ENCODE measurements around the gene SLFN13. TPM values are rescaled to one million over a fixed set of nuclear protein-coding genes. Genes with fewer than 3 reads are reported as not detected.

SLFN13 gene
- total RNA-seq, 2 experiments from 2014 or later: not detected

DNA sequence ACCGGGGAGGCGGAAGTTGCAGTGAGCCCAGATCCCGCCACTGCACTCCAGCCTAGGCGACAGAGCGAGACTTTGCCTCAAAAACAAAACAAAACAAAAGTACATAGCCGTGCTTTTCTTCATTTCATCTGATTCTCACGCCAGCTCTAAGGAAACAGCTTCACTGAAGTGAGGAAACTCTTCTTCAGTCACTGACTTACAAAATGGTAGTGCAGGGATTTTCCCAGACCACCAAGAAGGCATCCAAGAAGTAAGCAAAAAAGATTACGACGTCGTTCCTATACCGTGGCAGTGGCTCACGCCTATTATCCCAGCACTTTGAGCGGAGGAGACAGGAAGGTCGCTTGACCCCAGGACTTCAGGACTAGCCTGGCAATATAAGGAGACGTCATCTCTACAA, 40.4 kb upstream of the SLFN13 start:
- no peak overlapping the region for H3K4me2 ChIP-seq (ENCODE audit: low read length)
- no TSS peak for BruUV-seq (replicated peaks)
- intact Hi-C loops (cut with micrococcal nuclease; ENCODE audit: unreplicated experiment): no loop called here
- H3K79me2 ChIP-seq (ENCODE audit: insufficient read depth, low read depth, low read length): no peaks in the 10 kb centered on the region
- no peaks in the 10 kb centered on the region for H3K9me2 ChIP-seq (ENCODE audit: insufficient read depth, low read length)
- no peak overlapping the region for H3K4me3 ChIP-seq (ENCODE audit: low read depth, low read length, poor library complexity, severe bottlenecking)
- POLR2A ChIA-PET: no interaction called here
- no peaks in the 10 kb centered on the region for H3K9me3 ChIP-seq (ENCODE audit: low read length)
- no peak overlapping the region for H3K27ac ChIP-seq (ENCODE audit: low read depth, low read length, poor library complexity, severe bottlenecking)
- H3K36me3 ChIP-seq (ENCODE audit: insufficient read depth, low read length): no peaks in the 10 kb centered on the region
- H3K4me1 ChIP-seq (ENCODE audit: insufficient read depth, low read length, poor library complexity, severe bottlenecking): no peaks in the 10 kb centered on the region
- no peak overlapping the region for H2AFZ ChIP-seq (ENCODE audit: low read length)
- H4K20me1 ChIP-seq (ENCODE audit: insufficient read depth, low read length): no peaks in the 10 kb centered on the region
- TF ChIP-seq EZH2phosphoT487 (IDR thresholded peaks at IDR 0.05; ENCODE audit: borderline replicate concordance, low read depth, low read length): no peak
- TF ChIP-seq, protein P1, sequence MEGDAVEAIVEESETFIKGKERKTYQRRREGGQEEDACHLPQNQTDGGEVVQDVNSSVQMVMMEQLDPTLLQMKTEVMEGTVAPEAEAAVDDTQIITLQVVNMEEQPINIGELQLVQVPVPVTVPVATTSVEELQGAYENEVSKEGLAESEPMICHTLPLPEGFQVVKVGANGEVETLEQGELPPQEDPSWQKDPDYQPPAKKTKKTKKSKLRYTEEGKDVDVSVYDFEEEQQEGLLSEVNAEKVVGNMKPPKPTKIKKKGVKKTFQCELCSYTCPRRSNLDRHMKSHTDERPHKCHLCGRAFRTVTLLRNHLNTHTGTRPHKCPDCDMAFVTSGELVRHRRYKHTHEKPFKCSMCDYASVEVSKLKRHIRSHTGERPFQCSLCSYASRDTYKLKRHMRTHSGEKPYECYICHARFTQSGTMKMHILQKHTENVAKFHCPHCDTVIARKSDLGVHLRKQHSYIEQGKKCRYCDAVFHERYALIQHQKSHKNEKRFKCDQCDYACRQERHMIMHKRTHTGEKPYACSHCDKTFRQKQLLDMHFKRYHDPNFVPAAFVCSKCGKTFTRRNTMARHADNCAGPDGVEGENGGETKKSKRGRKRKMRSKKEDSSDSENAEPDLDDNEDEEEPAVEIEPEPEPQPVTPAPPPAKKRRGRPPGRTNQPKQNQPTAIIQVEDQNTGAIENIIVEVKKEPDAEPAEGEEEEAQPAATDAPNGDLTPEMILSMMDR (conservative IDR thresholded peaks at IDR 0.05; ENCODE audit: low read length): no peak
- DNase-seq (ENCODE audit: low spot score): no peak
- CTCF ChIA-PET (ENCODE audit: unreplicated experiment): no interaction called here

DNA sequence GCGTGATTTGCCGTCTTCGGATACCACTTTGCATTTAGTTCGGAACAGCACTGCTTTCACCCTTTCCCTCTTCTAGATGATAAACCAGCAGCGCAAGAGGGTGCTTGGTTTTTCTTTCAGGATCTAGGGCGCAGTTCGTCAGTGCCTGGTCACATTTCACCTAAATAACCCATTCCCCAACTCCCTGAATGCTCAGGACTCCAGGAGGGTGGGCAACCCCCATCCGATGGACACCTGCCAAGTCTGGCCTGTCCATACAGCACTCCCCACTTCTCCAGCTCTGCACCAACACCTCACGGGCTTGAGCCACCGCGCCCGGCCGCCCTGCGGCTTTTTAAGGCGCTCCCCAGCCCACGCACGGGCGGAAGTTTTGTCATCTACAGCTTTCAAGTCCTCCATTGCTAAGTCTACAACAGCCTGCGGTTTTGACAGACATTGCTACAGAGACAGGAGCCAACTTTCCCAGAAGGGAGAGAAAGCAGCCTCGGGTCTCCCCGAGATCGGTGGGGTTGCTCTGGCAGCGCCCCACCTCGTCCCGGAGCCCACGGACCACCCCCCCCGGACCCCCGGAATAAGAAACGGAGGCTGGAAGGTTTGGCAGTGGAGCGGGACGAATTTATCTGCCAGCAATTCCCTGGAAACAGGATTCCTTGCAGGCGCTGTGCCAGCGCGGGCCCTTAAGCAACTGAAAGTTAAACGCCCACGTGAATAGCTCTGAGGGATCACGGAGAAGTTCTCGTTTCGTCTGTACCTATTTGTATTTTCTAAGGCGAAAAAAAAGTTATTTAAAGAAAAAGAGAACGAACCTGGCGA, 38.6 kb upstream of the SLFN13 start:
- Histone ChIP-seq H3K9me3 (ENCODE audit: low read length) (no peaks in the 10 kb centered on the region), H4K20me1 (ENCODE audit: insufficient read depth, low read length) (no peaks in the 10 kb centered on the region), H3K4me1 (ENCODE audit: insufficient read depth, low read length, poor library complexity, severe bottlenecking) (no peaks in the 10 kb centered on the region), H3K4me2 (ENCODE audit: low read length) (no peak overlapping the region), H3K27ac (ENCODE audit: low read depth, low read length, poor library complexity, severe bottlenecking) (no peak overlapping the region), H3K79me2 (ENCODE audit: insufficient read depth, low read depth, low read length) (no peaks in the 10 kb centered on the region), H3K36me3 (ENCODE audit: insufficient read depth, low read length) (no peaks in the 10 kb centered on the region), H3K4me3 (ENCODE audit: low read depth, low read length, poor library complexity, severe bottlenecking) (no peak overlapping the region), H3K9me2 (ENCODE audit: insufficient read depth, low read length) (no peaks in the 10 kb centered on the region), H2AFZ (ENCODE audit: low read length) (no peak overlapping the region)
- no peak for DNase-seq (ENCODE audit: low spot score)
- TF ChIP-seq, protein P1 (conservative IDR thresholded peaks at IDR 0.05; ENCODE audit: low read length): no peak
- TF ChIP-seq EZH2phosphoT487 (IDR thresholded peaks at IDR 0.05; ENCODE audit: borderline replicate concordance, low read depth, low read length): no peak
- no TSS peak for BruUV-seq (replicated peaks)
- CTCF ChIA-PET (ENCODE audit: unreplicated experiment): no interaction called here
- intact Hi-C loops (cut with micrococcal nuclease; ENCODE audit: unreplicated experiment): no loop called here
- POLR2A ChIA-PET: no interaction called here

DNA sequence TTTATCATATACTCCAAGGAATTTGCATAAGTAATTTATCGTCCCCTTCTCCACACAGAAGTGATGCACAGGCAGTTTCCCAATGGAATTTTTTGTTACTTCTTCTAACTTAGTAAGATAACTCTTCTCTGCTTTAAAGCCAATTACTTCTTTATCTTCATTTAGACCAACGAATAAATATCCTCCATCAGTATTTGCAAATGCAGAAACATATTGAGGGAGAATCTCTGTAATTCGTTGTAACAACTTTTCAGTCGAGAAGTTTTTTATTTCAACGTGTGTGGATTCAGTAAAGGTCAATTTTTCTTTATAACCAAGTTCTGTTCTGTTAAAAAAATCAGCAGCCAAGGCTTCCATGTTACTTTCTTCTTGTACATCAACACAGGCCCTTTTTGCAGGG, 30.7 kb upstream of the SLFN13 start:
- H2AFZ ChIP-seq (ENCODE audit: low read length): no peak overlapping the region
- no peak for TF ChIP-seq EZH2phosphoT487 (IDR thresholded peaks at IDR 0.05; ENCODE audit: borderline replicate concordance, low read depth, low read length)
- TF ChIP-seq, protein P1 (conservative IDR thresholded peaks at IDR 0.05; ENCODE audit: low read length): no peak
- no peaks in the 10 kb centered on the region for H3K79me2 ChIP-seq (ENCODE audit: insufficient read depth, low read depth, low read length)
- no peak overlapping the region for H3K4me3 ChIP-seq (ENCODE audit: low read depth, low read length, poor library complexity, severe bottlenecking)
- CTCF ChIA-PET (ENCODE audit: unreplicated experiment): no interaction called here
- no peaks in the 10 kb centered on the region for H3K4me1 ChIP-seq (ENCODE audit: insufficient read depth, low read length, poor library complexity, severe bottlenecking)
- no peaks in the 10 kb centered on the region for H4K20me1 ChIP-seq (ENCODE audit: insufficient read depth, low read length)
- BruUV-seq (replicated peaks): no TSS peak
- H3K27ac ChIP-seq (ENCODE audit: low read depth, low read length, poor library complexity, severe bottlenecking): no peak overlapping the region
- intact Hi-C loops (cut with micrococcal nuclease; ENCODE audit: unreplicated experiment): no loop called here
- H3K36me3 ChIP-seq (ENCODE audit: insufficient read depth, low read length): no peaks in the 10 kb centered on the region
- POLR2A ChIA-PET: no interaction called here
- H3K4me2 ChIP-seq (ENCODE audit: low read length): no peak overlapping the region
- DNase-seq (ENCODE audit: low spot score): no peak
- H3K9me3 ChIP-seq (ENCODE audit: low read length): no peaks in the 10 kb centered on the region
- no peaks in the 10 kb centered on the region for H3K9me2 ChIP-seq (ENCODE audit: insufficient read depth, low read length)
